GM18867 (cell line): ENCODE data around the gene PAX2.

Experiments
- ATAC-seq: cut with Tn5 transposase; IDR thresholded peaks from one replicate; pipeline ENCODE4 v1.9.1; 2021; ENCODE audit warnings: mild to moderate bottlenecking, moderate library complexity; ENCODE audit not compliant: unreplicated experiment

PAX2 gene

GRCh38 chr10:100831742-100832141 is 86.4 kb downstream of the PAX2 start:
- no peak for ATAC-seq

GRCh38 chr10:100835810-100836209 is 90.4 kb downstream of the PAX2 start:
- ATAC-seq = no peak

- no peak for ATAC-seq
These were observed 91.5 kb downstream of the PAX2 start for GRCh38 chr10:100836891-100837290.

GRCh38 chr10:100837300-100837699 is 91.9 kb downstream of the PAX2 start:
- ATAC-seq = no peak

GRCh38 chr10:100838986-100839385 is 93.6 kb downstream of the PAX2 start:
- ATAC-seq = no peak

GRCh38 chr10:100841528-100841927 is 96.1 kb downstream of the PAX2 start:
- no peak for ATAC-seq

GRCh38 chr10:100847440-100847839 is 102.1 kb downstream of the PAX2 start:
- no peak for ATAC-seq

GRCh38 chr10:100848770-100849169 is 103.4 kb downstream of the PAX2 start:
- ATAC-seq = no peak

- ATAC-seq = no peak
These were observed 112.9 kb downstream of the PAX2 start for GRCh38 chr10:100858261-100858660.

- ATAC-seq = no peak
These were observed 113.5 kb downstream of the PAX2 start for GRCh38 chr10:100858747-100859483.

- no peak for ATAC-seq
These were observed 114.0 kb downstream of the PAX2 start for GRCh38 chr10:100859484-100859763.

GRCh38 chr10:100863433-100863832 is 118.1 kb downstream of the PAX2 start:
- ATAC-seq = no peak

- no peak for ATAC-seq
These were observed 118.9 kb downstream of the PAX2 start for GRCh38 chr10:100864036-100864885.

GRCh38 chr10:100864978-100865377 is 119.6 kb downstream of the PAX2 start:
- ATAC-seq = no peak

- no peak for ATAC-seq
These were observed 120.6 kb downstream of the PAX2 start for GRCh38 chr10:100866010-100866409.

- ATAC-seq = no peak
These were observed 121.3 kb downstream of the PAX2 start for GRCh38 chr10:100866575-100867098.

GRCh38 chr10:100867261-100867963 is 122.0 kb downstream of the PAX2 start:
- no peak for ATAC-seq

GRCh38 chr10:100868382-100868781 is 123.0 kb downstream of the PAX2 start:
- ATAC-seq = no peak

GRCh38 chr10:100869399-100869798 is 124.0 kb downstream of the PAX2 start:
- ATAC-seq = no peak

GRCh38 chr10:100872034-100872791 is 126.8 kb downstream of the PAX2 start:
- ATAC-seq = no peak
